Measurements from ENCODE around the gene ZNRF2.

- TF ChIP-seq POLR2AphosphoS5 (IDR thresholded peaks at IDR 0.05): no peak
- TF ChIP-seq CTCF (IDR thresholded peaks at IDR 0.05): no peak
- no peak for TF ChIP-seq EP300 (IDR thresholded peaks at IDR 0.05; ENCODE audit: low read depth)
- no peak for TF ChIP-seq POLR2A (IDR thresholded peaks at IDR 0.05)
These were observed 30.1 kb upstream of the ZNRF2 start for GRCh38 chr7:30254248-30254647.

All from transverse colon (tissue), 4 donors.